Measurements from ENCODE around the gene ZNF865. TPM values are rescaled to one million over a fixed set of nuclear protein-coding genes. Genes with fewer than 3 reads are reported as not detected.

ZNF865 gene
- total and polyA plus RNA-seq, 10 of the 15 experiments (the other 5 are each of a cell fraction or from before 2014, with no cell fraction given), result 0.02 to 18.3 (median 0.90) TPM

- TF ChIP-seq CREB1 (IDR thresholded peaks at IDR 0.05; ENCODE audit: low read depth) (0 out of 2 replicates have a peak, but pooled peaks have one; percentile 42), PAX5 (IDR thresholded peaks at IDR 0.05; ENCODE audit: borderline replicate concordance, low read depth, low read length) (no peak), IRF4 (IDR thresholded peaks at IDR 0.05; ENCODE audit: low read depth, low read length) (0 out of 2 replicates have a peak, but pooled peaks have one; percentile 17)
Measured at GRCh38 chr19:55638864-55639359, 33.5 kb downstream of the ZNF865 start (continued).

DNA sequence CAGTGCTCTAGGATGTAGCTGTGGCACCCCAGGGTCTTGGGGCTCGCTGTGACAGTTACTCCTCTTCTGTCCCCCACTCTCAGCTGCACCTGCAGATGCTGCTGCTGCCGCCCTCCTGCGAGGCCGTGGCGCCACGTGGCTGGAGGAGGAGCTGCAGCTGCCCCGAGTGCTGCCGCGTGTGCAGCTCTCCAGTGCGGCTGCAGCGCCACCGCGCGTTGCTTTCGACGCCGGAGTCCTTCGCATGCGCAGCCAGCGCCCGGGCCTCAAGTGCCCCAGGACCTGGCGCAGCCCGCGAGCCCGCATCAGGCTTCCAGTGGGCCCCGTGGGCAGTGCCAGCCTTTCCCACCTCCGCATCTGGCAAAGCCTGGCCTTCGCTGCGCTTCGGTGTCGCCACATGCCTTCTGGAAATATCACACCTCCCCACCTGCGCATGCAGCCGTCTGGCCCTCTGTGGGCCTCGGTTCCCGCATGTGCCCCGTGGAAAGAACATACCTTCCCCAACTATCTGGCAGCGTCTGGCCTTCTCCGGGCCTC, 34.7 kb downstream of the ZNF865 start:
- Histone ChIP-seq H3K4me2 (ENCODE audit: control insufficient read depth, insufficient read depth) (peak overlapping the region; percentile 83), H2AFZ (ENCODE audit: control insufficient read depth, low read depth, low read length) (peak overlapping the region; percentile 37; the same call in 1 of the 2 replicates), H3K27ac (ENCODE audit: control insufficient read depth, insufficient read depth) (peak overlapping the region; percentile 64), H4K20me1 (ENCODE audit: control insufficient read depth, insufficient read depth) (no peaks in the 10 kb centered on the region), H3K27me3 (replicated peaks in 1 of 2; ENCODE audit: control insufficient read depth in 2 of 2, insufficient read depth in 2 of 2, low read length in 1 of 2) (no peaks in the 10 kb centered on the region), H3K79me2 (ENCODE audit: control insufficient read depth, insufficient read depth, low read length) (peaks cover 71% of the 10 kb centered on the region), H3K4me1 (ENCODE audit: control insufficient read depth, insufficient read depth, low read length) (peaks cover 41% of the 10 kb centered on the region), H3K9me3 (replicated peaks; ENCODE audit: control insufficient read depth, insufficient read depth, low read length) (no peaks in the 10 kb centered on the region), H3K9ac (ENCODE audit: control insufficient read depth, insufficient read depth, low read length) (peak overlapping the region; percentile 86), H3K4me3 (peak overlapping the region; percentile 95), H3K36me3 (ENCODE audit: control insufficient read depth in 2 of 2, insufficient read depth in 2 of 2, low read length in 1 of 2) (no peaks in the 10 kb centered on the region)
- in situ Hi-C loops (cut with MboI), result no loop called here
- RAD21 ChIA-PET (ENCODE audit: unreplicated experiment), result no interaction called here
- no peak for DNase-seq (ENCODE audit: low read depth, low spot score)
- POLR2A ChIA-PET, result interaction anchor here (1.5 to 2.1 kb wide), 2 partner anchors 10 to 34 kb away, joined by 3 to 5 read pairs; no protein-coding TSS in a partner anchor
- intact Hi-C loops (cut with micrococcal nuclease; ENCODE audit: unreplicated experiment), result loop anchor here (5.0 kb wide), 2 partner anchors 37 to 38 kb away; partner anchors contain the start of genes EPN1 and ZNF524
- CTCF ChIA-PET, result interaction anchor here (0.7 to 1.9 kb wide), 3 partner anchors 14 to 172 kb away, joined by 3 to 8 read pairs (median 6); partner anchors contain the start of gene U2AF2
- BruUV-seq (replicated peaks), result no TSS peak
- FAIRE-seq, result no peak
- no peak for ATAC-seq
- WGBS (ENCODE audit: insufficient coverage, insufficient replicate concordance, low lambda C conversion rate, missing lambda C conversion rate), result 42% methylated on average over 31 of the region's 38 CpGs
- SMC1A ChIA-PET (ENCODE audit: uncharacterized antibody, unreplicated experiment), result no interaction called here
- TF ChIP-seq NBN (IDR thresholded peaks at IDR 0.05) (no peak), MXI1 (IDR thresholded peaks at IDR 0.05; ENCODE audit: low read depth, low read length) (no peak), ELK1 (IDR thresholded peaks at IDR 0.05; ENCODE audit: low read depth, low read length) (no peak), NFIC (IDR thresholded peaks at IDR 0.05; ENCODE audit: low read depth, low read length) (no peak), BCL11A (IDR thresholded peaks at IDR 0.05; ENCODE audit: low read depth, low read length) (no peak), BCLAF1 (IDR thresholded peaks at IDR 0.05) (no peak), MEF2A (IDR thresholded peaks at IDR 0.05; ENCODE audit: insufficient read depth, low read depth, low read length) (no peak), PAX5 (IDR thresholded peaks at IDR 0.05; ENCODE audit: borderline replicate concordance, low read depth, low read length) (no peak), EED (IDR thresholded peaks at IDR 0.05; ENCODE audit: low read depth) (no peak), ZNF622 (IDR thresholded peaks at IDR 0.05) (no peak), TCF3 (IDR thresholded peaks at IDR 0.05; ENCODE audit: borderline replicate concordance, insufficient read depth, low read depth, low read length) (peak; percentile 77; the same call in 1 of the 2 replicates), SUZ12 (IDR thresholded peaks at IDR 0.05; ENCODE audit: unreplicated experiment) (no peak)
- TF ChIP-seq, protein P1, sequence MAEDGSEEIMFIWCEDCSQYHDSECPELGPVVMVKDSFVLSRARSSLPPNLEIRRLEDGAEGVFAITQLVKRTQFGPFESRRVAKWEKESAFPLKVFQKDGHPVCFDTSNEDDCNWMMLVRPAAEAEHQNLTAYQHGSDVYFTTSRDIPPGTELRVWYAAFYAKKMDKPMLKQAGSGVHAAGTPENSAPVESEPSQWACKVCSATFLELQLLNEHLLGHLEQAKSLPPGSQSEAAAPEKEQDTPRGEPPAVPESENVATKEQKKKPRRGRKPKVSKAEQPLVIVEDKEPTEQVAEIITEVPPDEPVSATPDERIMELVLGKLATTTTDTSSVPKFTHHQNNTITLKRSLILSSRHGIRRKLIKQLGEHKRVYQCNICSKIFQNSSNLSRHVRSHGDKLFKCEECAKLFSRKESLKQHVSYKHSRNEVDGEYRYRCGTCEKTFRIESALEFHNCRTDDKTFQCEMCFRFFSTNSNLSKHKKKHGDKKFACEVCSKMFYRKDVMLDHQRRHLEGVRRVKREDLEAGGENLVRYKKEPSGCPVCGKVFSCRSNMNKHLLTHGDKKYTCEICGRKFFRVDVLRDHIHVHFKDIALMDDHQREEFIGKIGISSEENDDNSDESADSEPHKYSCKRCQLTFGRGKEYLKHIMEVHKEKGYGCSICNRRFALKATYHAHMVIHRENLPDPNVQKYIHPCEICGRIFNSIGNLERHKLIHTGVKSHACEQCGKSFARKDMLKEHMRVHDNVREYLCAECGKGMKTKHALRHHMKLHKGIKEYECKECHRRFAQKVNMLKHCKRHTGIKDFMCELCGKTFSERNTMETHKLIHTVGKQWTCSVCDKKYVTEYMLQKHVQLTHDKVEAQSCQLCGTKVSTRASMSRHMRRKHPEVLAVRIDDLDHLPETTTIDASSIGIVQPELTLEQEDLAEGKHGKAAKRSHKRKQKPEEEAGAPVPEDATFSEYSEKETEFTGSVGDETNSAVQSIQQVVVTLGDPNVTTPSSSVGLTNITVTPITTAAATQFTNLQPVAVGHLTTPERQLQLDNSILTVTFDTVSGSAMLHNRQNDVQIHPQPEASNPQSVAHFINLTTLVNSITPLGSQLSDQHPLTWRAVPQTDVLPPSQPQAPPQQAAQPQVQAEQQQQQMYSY (CRISPR knock-in tag; IDR thresholded peaks at IDR 0.05), result no peak
